OCI-LY1 (cell line): ENCODE measurements around the gene ORAI3.

Source experiments
- CTCF ChIP-seq: fragments of 200-600 bp; sonication (generic), shearing (Covaris generic); IDR thresholded peaks from 2 replicates; pipeline ENCODE4 v1.5.1; 2017; ENCODE audit warnings: mild to moderate bottlenecking, antibody characterized with exemption, low read length, moderate library complexity, mixed read lengths
- EZH2 ChIP-seq: fragments of 200-600 bp; sonication (generic), shearing (Covaris generic); IDR thresholded peaks from 2 replicates; pipeline ENCODE4 v1.8.0; 2017; ENCODE audit warnings: borderline replicate concordance, mixed run types, mild to moderate bottlenecking, antibody characterized with exemption, low read length, moderate library complexity, mixed read lengths

DNA sequence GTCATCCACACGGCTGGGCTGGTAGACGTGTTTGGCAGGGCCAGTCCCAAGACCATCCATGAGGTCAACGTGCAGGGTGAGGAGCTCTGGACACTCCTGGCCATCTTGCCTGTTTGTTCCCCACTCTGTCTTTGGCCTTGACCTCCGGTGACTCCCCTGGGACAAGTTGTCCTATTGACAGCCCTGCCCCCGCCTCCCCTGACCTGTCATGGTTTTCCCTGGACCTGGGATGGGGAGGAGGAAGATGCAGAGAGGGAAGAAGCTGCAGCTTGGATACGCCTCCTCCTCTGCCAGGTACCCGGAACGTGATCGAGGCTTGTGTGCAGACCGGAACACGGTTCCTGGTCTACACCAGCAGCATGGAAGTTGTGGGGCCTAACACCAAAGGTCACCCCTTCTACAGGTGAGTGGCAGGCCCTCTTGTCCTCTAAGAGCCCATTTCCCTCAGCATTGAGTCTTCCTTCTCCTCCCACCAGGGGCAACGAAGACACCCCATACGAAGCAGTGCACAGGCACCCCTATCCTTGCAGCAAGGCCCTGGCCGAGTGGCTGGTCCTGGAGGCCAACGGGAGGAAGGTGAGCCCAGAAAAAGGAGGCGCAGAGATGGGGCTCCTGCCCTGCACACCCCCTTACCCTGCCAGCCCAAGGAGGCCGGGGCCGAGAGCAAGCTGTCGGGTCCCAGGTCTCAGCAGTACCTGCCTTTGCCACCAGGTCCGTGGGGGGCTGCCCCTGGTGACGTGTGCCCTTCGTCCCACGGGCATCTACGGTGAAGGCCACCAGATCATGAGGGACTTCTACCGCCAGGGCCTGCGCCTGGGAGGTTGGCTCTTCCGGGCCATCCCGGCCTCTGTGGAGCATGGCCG lies 37.5 kb downstream of the ORAI3 start:
- TF ChIP-seq CTCF (no peak), EZH2 (no peak)
